Skin epidermis (tissue), 12 donors: ENCODE measurements around the gene GH1.

Experiments used
- H3K27ac ChIP-seq, 21 experiments: fragments of 200-600 bp; sonication (generic) in 11 of 21; one replicate each; pipeline ENCODE4 v1.5.0; 2020; ENCODE audit warnings: mild to moderate bottlenecking in 3 of 21, inconsistent platforms in 2 of 21, moderate library complexity in 2 of 21
- H3K4me3 ChIP-seq, 7 experiments: fragments of 200-600 bp; sonication (generic) in 2 of 7; one replicate each; pipeline ENCODE4 v1.5.0; 2020; ENCODE audit warnings: inconsistent platforms in 2 of 7, mild to moderate bottlenecking in 2 of 7, moderate library complexity in 1 of 7

GH1 gene

DNA sequence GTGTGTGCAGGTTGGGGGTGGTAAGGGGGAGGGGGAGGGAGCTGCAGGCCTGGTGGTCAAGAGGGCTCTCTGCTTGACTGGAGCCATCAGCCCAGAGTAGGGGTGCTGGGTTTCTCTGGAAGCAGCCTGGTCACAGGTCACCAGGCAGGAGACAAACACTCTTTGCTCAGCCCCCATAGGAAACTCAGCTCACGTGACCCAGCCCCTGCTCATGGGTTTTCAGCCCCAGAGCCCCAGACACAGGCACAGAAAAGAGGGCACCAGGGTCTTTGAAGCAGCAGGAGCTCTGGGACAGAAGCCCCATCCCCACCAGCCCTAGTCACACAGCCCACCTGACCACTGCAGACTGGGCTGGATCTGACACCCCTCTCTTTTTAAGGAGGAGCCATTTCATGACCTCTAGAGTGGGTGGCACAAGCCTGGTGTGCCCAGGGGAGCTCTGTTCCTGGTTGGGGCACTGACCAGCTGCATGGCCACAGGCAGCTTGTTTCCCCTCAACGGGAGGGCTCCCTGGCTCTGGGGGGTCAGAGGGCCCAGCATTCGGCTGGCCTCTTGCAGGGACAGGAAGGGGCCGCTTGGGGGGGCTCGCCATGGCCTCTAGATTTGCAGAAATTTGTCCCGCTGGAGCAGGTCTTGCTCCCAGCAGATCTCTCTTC is 27.3 kb upstream of the GH1 start:
- no peak overlapping the region for H3K4me3 ChIP-seq
- H3K27ac ChIP-seq: peak overlapping the region in 2 of 21 experiments; percentile 4 to 65

DNA sequence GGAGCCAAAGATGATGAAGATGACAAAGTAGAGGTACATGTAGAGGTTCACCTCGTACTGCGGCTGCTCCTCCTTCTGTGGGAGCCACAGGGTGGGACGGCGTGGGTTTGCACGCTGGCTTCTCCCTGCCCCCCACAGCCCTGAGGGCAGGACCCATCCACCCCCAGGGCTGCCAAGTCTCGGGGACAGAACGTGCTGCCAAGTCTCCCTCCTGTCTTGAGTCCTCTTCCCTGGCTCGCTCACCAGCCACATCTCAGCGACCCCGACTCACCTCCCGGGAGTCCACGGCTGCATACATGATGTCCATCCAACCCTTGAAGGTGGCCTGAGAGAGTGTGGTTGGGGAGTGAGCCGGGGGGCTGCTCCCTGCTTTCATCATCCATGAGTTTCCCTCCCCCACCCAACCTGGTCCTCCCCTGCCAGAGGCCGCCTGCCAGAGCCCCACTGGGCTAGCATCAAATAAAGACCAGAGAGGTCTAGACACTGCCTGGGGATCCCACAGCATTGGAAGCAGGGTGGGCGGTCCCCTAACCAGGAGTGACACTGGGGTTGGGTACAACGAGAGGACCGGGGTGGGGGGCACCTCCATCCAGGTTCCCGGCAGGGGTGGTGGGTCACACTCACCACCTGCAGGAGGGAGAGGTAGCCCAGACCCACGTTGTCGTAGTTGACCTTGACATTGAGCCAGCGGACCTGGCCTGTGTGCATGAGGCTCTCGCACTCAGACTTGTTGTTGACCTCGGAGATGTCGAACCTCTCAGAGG is 26.3 kb upstream of the GH1 start:
- H3K27ac ChIP-seq: peak overlapping the region in 1 of 21 experiments; percentile 65

DNA sequence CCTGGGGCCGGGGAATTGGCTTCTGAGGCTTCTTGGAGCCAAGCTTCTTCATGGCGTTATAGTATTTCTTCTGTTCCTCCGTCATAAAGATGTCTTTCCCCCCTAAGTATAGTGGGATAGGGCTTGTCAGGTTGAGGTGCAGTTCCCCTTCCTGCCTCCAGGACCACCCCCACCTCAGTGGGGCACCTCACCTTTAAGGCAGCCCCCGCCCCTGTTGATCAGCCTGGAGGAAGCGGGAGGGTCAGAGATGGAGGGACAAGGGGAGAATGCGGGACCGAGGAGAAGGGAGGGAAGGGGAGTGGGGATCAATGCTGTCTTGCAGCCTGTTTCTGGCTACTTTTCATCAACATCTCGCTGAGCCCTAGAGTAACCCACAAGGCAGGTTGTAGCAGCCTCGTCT is 25.1 kb upstream of the GH1 start:
- no peak overlapping the region for H3K27ac ChIP-seq
- H3K4me3 ChIP-seq: no peak overlapping the region

More for the DNA sequence above, 26.3 kb upstream of the GH1 start:
- no peak overlapping the region for H3K4me3 ChIP-seq

DNA sequence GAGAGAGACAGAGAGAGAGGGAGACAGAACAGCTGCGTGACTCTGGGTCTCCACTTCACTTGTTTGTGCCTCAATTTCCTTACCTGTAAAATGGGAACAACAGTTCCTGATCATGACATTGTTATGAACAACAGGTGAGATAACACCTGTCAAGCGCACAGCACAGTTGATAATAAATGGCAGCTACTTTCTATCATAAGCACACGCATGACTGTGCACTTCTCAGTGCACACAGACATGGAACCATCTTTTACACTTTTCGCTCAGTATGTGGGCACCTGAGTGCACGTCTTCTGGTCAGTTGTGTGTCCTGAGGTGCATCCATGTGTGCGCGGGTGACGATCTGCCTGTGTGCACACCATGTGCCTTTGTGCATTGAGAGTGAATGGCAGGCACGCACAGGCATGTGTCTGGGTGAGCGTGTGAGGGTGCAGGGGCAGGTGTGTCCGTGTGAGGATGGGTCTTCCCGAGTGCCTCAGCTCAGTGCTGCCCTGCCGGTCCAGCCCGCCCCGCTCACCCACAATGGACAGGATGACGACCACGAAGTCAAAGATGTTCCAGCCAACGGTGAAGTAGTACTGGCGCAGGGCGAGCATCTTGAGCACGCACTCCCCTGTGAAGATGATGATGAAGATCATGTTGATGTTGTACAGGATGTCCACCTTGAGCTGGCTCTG is 23.8 kb upstream of the GH1 start:
- no peak overlapping the region for H3K4me3 ChIP-seq

DNA sequence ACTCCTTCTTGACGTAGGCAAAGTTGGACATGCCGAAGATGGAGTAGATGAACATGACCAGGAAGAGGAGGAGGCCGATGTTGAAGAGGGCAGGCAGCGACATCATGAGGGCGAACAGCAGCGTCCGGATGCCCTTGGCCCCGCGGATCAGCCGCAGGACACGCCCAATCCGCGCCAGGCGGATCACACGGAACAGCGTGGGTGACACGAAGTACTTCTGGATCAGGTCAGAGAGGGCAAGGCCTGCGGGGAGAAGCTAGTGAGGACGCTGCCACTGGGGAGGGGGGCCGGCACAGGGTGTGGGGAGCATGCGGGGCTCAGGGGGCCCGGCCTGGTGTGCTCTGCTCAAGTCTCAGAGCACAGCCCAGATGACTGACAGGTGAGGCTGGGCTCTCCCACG is 23.1 kb upstream of the GH1 start:
- Histone ChIP-seq H3K27ac (no peak overlapping the region), H3K4me3 (no peak overlapping the region)

More for the DNA sequence above, 23.8 kb upstream of the GH1 start:
- no peak overlapping the region for H3K27ac ChIP-seq

DNA sequence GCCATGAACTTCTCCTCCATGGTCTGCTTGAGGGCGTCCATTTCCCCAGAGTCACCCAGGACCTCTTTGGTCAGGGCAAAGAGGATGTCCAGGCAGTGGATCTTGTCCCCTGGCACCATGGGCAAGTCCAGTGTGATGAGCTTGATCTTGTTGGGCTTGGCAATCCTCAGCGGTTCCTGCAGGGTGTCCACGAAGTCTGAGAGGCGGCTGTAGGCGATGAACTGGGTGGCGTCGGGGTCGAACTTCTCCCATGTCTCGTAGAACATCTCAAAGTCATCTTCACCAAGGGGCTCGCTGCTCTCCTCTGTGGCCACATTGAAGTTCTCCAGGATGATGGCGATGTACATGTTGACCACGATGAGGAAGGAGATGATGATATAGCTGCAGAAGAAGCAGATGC is 22.5 kb upstream of the GH1 start:
- H3K27ac ChIP-seq: no peak overlapping the region
- no peak overlapping the region for H3K4me3 ChIP-seq

DNA sequence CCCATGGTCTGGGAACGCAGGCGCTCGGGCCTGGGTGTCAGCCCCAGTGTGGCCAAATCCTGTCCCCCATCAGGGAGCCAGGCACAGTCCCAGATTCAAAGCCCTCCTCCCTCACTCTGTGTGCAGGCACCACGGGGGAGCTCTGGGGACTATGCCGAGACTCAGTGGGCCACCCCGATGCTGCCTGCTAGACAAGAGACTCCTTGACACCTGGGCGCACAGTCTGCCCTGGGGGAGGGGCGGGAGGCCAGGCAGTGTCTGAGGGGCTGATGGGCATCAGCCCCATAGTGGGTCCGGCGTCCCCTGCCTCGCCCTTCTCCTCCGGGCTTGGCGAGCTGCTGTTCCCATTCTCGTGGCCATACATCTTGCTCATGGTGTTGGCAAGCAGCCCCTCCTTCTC is 21.9 kb upstream of the GH1 start:
- Histone ChIP-seq H3K4me3 (no peak overlapping the region), H3K27ac (no peak overlapping the region)

DNA sequence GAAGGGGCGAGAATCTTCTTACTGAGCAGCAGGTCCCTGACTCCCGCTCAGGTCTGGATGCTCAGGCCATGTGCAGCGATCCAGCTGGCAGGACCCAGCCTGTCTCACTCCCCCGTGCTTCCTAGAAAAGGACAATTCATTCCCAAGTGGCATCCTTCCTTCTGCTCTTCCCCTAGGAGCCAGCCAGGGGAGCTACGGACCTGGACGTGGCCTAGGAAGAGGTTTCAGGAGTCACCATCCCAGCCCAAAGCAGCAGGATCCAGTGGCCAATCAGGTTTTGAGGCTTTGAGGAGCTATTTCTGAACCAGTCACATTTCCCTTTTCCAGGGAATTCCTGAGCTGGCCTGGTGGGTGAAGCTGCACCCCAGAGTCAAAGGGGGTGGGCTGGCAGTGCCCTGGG is 21.2 kb upstream of the GH1 start:
- H3K27ac ChIP-seq: no peak overlapping the region
- H3K4me3 ChIP-seq: no peak overlapping the region

DNA sequence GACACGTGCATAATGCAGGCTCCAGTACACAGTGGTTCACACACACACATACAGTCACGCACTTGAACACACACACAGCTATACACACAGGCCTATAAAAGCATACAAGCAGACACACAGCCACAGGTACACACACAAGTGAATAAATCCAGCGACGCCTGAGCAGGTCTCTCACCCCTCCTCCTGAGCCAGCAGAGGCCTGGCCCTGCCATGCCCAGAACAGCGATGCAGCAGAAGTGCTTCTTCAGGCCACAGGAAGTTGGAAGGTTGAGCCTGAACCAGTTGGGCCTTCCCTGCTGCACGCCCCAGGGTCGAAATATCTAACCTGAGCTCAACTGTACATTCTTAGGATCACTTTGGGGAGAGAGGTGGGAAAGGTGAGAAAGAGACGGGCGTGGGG is 20.8 kb upstream of the GH1 start:
- Histone ChIP-seq H3K27ac (no peak overlapping the region), H3K4me3 (no peak overlapping the region)

DNA sequence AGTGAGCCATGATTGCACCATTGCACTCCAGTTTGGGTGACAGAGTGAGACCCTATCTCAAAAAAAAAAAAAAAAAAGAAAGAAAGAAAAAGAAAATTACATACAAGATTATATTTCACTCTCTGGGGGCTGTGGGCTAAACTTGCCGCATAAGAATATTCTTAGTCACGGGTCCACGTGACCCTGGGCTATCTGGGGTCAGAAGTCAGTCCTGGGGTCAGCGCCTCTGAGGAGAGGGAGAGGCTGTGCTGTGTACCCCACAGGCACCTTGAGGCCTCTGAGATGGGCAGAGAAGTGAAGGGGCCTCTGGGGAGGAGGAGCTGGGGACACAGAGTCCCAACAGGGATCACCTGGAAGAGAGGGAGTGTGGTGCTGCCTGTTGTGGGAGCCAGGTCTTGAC is 19.3 kb upstream of the GH1 start:
- no peak overlapping the region for H3K27ac ChIP-seq
- no peak overlapping the region for H3K4me3 ChIP-seq

DNA sequence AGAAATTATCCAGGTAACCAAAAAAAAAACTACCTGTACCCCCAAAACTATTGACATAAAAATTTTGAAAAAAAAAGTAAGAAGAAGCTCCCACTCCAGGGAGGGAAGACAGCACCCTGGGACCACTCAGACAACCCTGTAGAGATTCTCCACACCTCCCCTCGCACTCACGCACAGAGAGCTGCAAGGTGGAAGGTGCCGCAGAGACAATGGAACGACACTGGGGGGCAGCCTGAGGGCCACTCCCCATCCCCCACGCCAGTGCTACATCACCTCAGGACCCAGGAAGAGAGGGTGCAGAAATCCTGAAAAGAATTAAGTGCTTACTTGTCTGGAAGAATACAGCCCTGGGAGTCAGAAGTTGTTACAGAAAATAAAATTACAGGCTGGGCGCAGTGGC is 18.7 kb upstream of the GH1 start:
- no peak overlapping the region for H3K27ac ChIP-seq
- no peak overlapping the region for H3K4me3 ChIP-seq

DNA sequence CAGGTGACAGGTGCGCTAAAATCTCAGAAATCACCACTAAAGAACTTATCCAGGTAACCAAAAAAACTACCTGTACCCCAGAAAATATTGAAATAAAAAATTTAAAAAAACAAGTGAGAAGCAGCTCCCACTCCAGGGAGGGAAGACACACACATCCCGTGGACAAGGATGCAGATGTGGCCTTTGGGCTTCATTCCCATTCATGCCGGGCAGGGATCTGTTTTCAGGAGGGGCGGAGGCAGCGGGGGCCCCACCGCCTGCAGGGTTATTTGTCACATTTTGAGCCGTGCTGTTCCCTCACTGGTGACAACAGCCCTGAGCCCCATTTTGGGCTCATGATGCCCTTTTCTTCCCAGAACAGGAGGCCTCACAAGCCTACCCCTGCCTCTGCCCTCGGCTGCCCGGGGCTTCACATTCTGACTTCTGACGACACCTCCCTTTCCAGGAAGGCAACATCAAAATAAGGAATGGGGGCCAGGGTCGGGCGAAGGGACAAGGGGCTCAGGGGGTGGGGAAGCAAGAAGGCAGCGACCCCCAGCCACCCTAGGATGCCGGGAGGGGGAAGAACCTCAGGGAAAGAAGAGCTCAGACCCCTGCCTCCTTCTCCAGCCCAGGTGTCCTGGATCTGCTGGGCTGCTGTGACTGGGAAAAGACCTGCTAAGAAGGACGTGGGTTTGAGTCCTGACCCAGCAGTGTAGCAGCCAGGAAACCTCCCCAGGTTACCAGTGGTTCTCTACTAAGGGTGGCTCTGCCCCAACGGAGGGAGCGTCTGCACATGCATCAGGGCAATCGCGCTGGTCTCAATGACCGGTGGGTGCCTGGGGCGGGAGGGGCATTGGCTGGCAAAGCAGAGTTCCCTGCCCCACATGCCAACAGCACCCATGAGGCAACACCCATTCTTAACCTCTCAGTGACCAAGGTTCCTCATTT is 15.8 kb upstream of the GH1 start:
- H3K27ac ChIP-seq: peak overlapping the region in 1 of 21 experiments; percentile 82
- no peak overlapping the region for H3K4me3 ChIP-seq

DNA sequence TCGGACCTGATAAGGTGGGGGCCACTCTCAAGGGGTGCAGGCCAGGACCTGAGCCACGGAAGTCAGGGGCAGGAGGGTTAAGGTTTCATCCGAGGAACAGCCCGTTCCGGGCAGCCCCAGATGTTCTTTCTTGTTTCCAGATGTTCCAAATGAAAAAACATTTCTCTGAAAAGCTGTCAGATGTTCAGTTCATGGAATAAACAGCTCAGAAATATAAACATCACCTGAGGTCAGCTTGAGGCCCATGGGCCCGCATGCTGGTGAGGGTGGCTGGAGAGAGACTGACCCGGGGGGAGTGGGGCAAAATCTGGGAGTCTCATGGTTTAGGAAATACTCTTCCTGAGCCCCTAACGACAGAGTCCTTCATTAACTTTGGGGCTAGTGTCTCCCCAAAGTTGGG is 15.0 kb upstream of the GH1 start:
- Histone ChIP-seq H3K4me3 (no peak overlapping the region), H3K27ac (peak overlapping the region in 1 of 21 experiments; percentile 82)

DNA sequence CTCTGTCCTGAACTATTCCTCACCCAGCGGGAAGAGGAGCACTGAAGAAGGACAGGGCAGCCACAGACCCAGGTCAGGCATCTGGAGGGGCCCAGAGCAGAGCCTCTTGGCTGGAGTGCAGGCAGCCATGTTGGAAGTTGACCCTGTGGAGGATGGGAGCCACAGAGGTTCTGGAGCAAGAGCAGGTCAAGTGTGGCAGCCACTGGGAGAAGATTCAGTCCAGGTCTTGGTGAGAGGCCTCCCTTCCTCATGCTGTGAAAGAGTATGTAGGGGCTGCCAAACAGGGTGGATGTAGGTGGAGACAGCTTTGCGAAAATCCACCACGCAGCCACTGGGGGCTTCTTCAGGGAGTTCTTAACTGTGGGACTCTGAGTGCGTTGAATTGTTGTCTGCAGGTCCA is 14.1 kb upstream of the GH1 start:
- no peak overlapping the region for H3K4me3 ChIP-seq
- peak overlapping the region in 10 of 21 experiments; percentile 1 to 84 (median 70) for H3K27ac ChIP-seq

DNA sequence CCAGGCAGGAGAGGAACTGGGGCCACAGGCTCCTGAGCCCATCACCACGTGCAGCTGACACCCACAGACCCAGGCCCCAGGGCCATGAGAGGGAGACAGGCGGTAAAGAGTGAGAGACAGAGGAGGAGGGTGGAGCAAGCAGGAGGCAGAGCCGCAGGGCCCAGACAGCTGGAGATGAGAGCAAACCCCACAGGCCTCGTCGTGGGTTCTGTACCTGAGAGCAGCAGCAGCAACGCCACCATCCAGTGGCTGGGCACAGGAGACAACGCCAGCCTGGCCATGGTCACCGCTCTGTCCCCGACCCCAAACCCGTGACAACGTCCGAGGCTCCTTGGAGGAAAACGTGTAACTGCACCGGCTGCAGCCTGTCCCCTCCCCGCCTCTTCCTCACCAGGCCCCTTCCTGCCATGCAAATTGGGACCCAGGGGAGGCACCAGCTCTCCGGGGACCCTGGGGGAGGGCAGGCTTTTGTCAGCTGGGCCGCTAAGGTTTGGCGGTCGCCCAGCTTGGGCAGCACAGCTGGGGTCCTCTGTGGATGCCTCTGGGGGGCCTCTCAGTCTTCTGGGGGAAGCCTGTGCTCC is 13.4 kb upstream of the GH1 start, which contains the start of gene CD79B:
Gene CD79B, minus strand, starts transcription at position 351 of the 581 bp plus-strand sequence. Its CDS starts 70 bp downstream, at position 281.
- Histone ChIP-seq H3K27ac (peak within 1 kb of the TSS in 18 of 21 experiments; percentile 1 to 84 (median 60)), H3K4me3 (peak within 1 kb of the TSS; percentile 4 to 29 (median 15))

DNA sequence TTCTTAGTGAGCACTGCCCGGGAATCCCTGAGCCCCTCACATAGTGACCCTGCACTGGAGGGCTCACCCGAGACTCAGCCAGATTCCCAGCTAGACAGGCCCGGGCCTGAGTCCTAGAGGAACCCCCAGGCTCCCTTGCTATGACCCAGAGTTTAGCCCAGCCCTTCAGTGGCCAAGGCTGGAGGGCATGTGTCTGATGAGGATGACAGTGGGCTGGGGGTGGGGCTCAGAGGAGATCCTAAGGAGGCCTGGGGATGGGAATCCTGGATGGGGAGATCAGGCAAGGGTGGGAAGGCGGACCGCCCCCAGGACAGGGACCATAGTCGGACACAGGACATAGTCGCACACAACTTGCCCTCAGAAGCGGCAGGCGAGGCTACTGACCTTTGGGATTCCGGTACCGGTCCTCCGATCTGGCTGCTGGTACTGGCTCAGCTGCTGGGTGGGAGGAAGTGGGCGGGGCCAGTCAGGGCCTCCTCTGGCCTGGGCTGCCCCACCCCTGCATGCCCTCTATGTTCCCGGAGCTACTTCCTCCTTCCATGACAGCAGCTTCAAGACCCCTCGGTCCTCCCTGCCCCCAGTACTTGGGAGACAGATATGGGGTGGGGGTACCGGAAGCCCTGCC is 12.4 kb upstream of the GH1 start:
- Histone ChIP-seq H3K4me3 (peak overlapping the region; percentile 4 to 29 (median 15)), H3K27ac (peak overlapping the region in 16 of 21 experiments; percentile 42 to 84 (median 62))

DNA sequence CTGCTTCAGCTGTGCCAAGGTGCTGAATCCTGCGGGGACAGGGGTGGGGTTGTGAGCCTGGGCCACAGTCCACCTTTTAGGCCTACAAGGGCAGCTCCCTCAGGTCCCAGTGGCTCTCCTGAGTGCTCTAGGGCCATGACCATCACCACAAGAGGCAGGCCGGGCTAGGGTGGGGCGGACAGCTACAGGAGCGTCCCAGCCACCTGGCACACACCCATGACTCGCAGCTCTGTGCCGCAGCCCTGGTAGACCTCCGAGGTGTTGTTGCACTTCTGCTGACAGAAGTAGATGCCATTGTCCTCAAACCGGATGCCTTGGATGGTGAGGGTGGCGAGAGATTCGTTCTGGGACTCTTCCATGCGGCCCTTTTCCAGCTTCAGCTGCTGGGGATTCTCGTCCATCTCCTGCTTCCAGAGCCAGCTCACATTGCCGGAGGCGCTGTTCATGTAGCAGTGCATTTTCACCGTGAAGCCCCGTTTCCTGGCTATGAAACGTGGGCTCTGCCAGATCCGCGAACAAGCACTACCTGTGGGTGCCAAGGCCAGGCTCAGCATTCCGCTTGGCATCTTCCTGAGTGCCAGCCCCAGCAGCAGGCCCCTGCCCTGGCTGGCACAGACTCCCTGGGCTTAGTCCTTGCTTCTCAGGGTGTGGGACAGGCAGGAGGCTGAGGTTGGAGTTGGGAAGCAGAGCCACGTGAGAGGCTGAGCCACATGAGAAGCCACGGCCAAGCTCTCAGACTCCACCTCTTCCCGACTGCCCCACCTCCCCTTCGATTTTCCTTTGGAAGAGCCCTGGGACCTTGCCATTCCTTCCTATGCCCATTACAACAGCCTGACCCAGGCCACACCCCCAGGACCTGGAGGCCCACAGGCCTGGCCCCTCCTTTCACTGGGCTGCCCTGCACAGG is 11.5 kb upstream of the GH1 start:
- peak overlapping the region in 1 of 7 experiments; percentile 1 for H3K4me3 ChIP-seq

More for the DNA sequence above, 11.5 kb upstream of the GH1 start:
- peak overlapping the region in 11 of 21 experiments; percentile 3 to 84 (median 42) for H3K27ac ChIP-seq
